Forelimb muscle (tissue), 1 donor: Measurements from ENCODE around the gene PDAP1. TPM values are rescaled to one million over a fixed set of nuclear protein-coding genes. Genes with fewer than 3 reads are reported as not detected.
"Not testable (repeated sequence)": the region's sequence is repeated elsewhere in the genome, so short reads cannot be mapped to it uniquely, and the experiment has no call there.

Source experiments
- DNase-seq: peaks from one replicate; pipeline ENCODE4 v3.0.0-alpha.2; 2013; ENCODE audit warnings: low read depth
- polyA plus RNA-seq: library from polyadenylated mRNA; unstranded; fragments of 120-200 nt; gene quantifications from one replicate; pipeline ENCODE4 v1.2.1, GENCODE V29; 2013; ENCODE audit not compliant: insufficient read length

The PDAP1 gene
- polyA plus RNA-seq, 1 donor: 109 TPM

DNA sequence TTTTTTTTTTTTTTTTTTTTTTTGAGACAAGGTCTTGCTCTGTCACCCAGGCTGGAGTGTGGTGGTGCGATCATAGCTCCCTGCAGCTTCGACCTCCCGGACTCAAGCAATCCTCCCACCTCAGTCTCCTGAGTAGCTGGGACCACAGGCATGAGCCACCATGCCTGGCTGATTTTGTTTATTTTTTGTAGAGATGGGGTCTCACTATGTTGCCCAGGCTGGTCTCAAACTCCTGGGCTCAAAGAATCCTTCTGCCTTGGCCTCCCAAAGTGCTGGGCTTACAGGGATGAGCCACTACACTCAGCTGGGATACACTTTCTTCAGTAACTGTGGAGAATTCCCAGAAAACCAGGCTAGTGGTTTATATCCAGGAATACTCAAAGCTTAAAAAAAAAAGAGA is 57.8 kb downstream of the PDAP1 start:
- DNase-seq: not testable (repeated sequence)

Other genes with a start within 250 kb of the PDAP1 start
- gene KPNA7, start 200.5 kb downstream of the PDAP1 start, polyA plus RNA-seq: not detected
- gene MYH16, start 135.8 kb downstream of the PDAP1 start, polyA plus RNA-seq: 0.18 TPM
- gene ARPC1A, start 82.7 kb downstream of the PDAP1 start, polyA plus RNA-seq: 55.8 TPM
- gene ARPC1B, start 33.9 kb downstream of the PDAP1 start, polyA plus RNA-seq: 35.0 TPM
- 68.8 TPM for gene BUD31, start 372 bp upstream of the PDAP1 start, polyA plus RNA-seq
- gene PTCD1, start 30.2 kb upstream of the PDAP1 start, polyA plus RNA-seq: 3.7 TPM
- 38.6 TPM for gene CPSF4, start 30.3 kb upstream of the PDAP1 start, polyA plus RNA-seq
- 366 TPM for gene ATP5MF, start 57.6 kb upstream of the PDAP1 start, polyA plus RNA-seq
- 37.8 TPM for gene ZNF789, start 64.3 kb upstream of the PDAP1 start, polyA plus RNA-seq
- gene ZNF394, start 91.7 kb upstream of the PDAP1 start, polyA plus RNA-seq: 9.7 TPM
- gene ZKSCAN5, start 96.1 kb upstream of the PDAP1 start, polyA plus RNA-seq: 9.4 TPM
- gene FAM200A, start 143.5 kb upstream of the PDAP1 start, polyA plus RNA-seq: 8.6 TPM
- gene ZNF655, start 150.0 kb upstream of the PDAP1 start, polyA plus RNA-seq: 46.1 TPM
- gene TMEM225B, start 189.7 kb upstream of the PDAP1 start, polyA plus RNA-seq: 0.77 TPM
- gene ZSCAN25, start 208.3 kb upstream of the PDAP1 start, polyA plus RNA-seq: 8.8 TPM